Smooth muscle cell (in vitro differentiated cells): Measurements from ENCODE around the gene GRP. TPM values are rescaled to one million over a fixed set of nuclear protein-coding genes. Genes with fewer than 3 reads are reported as not detected.

ENCODE experiments used
- DNase-seq: peaks from one replicate; lab custom pipeline; 2025; ENCODE audit not compliant: unreplicated experiment; lab: John Stamatoyannopoulos, UW
- H2AFZ ChIP-seq: fragments of 200-600 bp; sonication (generic); 2 replicates; pipeline ENCODE4 v1.6.0; 2016; ENCODE audit warnings: antibody characterized with exemption, low read depth, mild to moderate bottlenecking
- H3F3A ChIP-seq: fragments of 200-600 bp; sonication (generic); 2 replicates; pipeline ENCODE4 v1.6.0; 2017; ENCODE audit warnings: antibody characterized with exemption, low read depth
- H3K27ac ChIP-seq: fragments of 200-600 bp; sonication (generic); 2 replicates; pipeline ENCODE4 v1.5.1; 2016; ENCODE audit warnings: low read depth, mild to moderate bottlenecking
- H3K27me3 ChIP-seq: fragments of 200-600 bp; sonication (generic); 2 replicates; pipeline ENCODE4 v1.6.1; 2016; ENCODE audit warnings: low read depth, mild to moderate bottlenecking
- H3K36me3 ChIP-seq: fragments of 200-600 bp; sonication (generic); 2 replicates; pipeline ENCODE4 v1.5.1; 2016; ENCODE audit warnings: low read depth
- H3K4me1 ChIP-seq: fragments of 200-600 bp; sonication (generic); 2 replicates; pipeline ENCODE4 v1.5.1; 2016; ENCODE audit warnings: low read depth
- H3K4me2 ChIP-seq: fragments of 200-600 bp; sonication (generic); 2 replicates; pipeline ENCODE4 v1.6.0; 2016; ENCODE audit warnings: mild to moderate bottlenecking
- H3K4me3 ChIP-seq: fragments of 200-600 bp; sonication (generic); 2 replicates; pipeline ENCODE4 v1.5.1; 2016; ENCODE audit warnings: mild to moderate bottlenecking
- H3K79me2 ChIP-seq: fragments of 200-600 bp; sonication (generic); 2 replicates; pipeline ENCODE4 v1.6.0; 2016; ENCODE audit warnings: low read depth, mild to moderate bottlenecking
- H3K9ac ChIP-seq: fragments of 200-600 bp; sonication (generic); 2 replicates; pipeline ENCODE4 v1.6.0; 2016; ENCODE audit warnings: low read depth
- H3K9me3 ChIP-seq: fragments of 200-600 bp; sonication (generic); replicated peaks from 2 replicates; pipeline ENCODE4 v1.5.1; 2016; ENCODE audit warnings: low read depth
- H4K20me1 ChIP-seq: fragments of 200-600 bp; sonication (generic); 2 replicates; pipeline ENCODE4 v1.6.0; 2016; ENCODE audit warnings: low read depth
- CTCF ChIP-seq: fragments of 200-600 bp; sonication (generic); IDR thresholded peaks from 2 replicates; pipeline ENCODE4 v1.5.1; 2017; ENCODE audit warnings: borderline replicate concordance, mild to moderate bottlenecking, antibody characterized with exemption; ENCODE audit not compliant: insufficient read depth, poor library complexity, severe bottlenecking
- WGBS: methylation state at CpG from one replicate; pipeline ENCODE4 v1.1.7; 2016; ENCODE audit warnings: low lambda C conversion rate; 5-methylcytosine and 5-hydroxymethylcytosine counted together
- polyA plus RNA-seq: library from polyadenylated mRNA; unstranded; fragments of >200 nt; fragmentation: Nextera tagmentation; extraction: Ambion mirVana; gene quantifications from 2 replicates; pipeline ENCODE4 v1.2.1, GENCODE V29; 2016
- total RNA-seq: library from RNA; depleted of rRNA; stranded (reverse); fragments of >200 nt; gene quantifications from 2 replicates; pipeline ENCODE4 v1.2.3, GENCODE V29; 2014

The GRP gene
- total and polyA plus RNA-seq, 2 experiments from 2014 or later: 1.0 TPM; not detected in 1

- Histone ChIP-seq H3K4me3 (peak overlapping the region; percentile 16), H4K20me1 (no peaks in the 10 kb centered on the region), H3K9me3 (no peaks in the 10 kb centered on the region), H3K27ac (no peak overlapping the region), H3K79me2 (no peaks in the 10 kb centered on the region), H2AFZ (no peak overlapping the region), H3K27me3 (peaks cover 72% of the 10 kb centered on the region), H3K36me3 (no peaks in the 10 kb centered on the region), H3K4me2 (peak overlapping the region; percentile 48), H3K4me1 (peaks cover 36% of the 10 kb centered on the region), H3K9ac (no peak overlapping the region), H3F3A (no peaks in the 10 kb centered on the region)
- TF ChIP-seq CTCF: no peak
- DNase-seq: no peak
- WGBS: 6% methylated on average over 24 of the region's 38 CpGs
These were observed 45.5 kb downstream of the GRP start for GRCh38 chr18:59265246-59265973.

GRCh38 chr18:59265974-59266369 lies 46.0 kb downstream of the GRP start:
- Histone ChIP-seq H3K4me2 (no peak overlapping the region), H3K27ac (no peak overlapping the region), H3K4me3 (no peak overlapping the region), H3K9ac (no peak overlapping the region), H3F3A (no peaks in the 10 kb centered on the region), H2AFZ (no peak overlapping the region), H3K36me3 (no peaks in the 10 kb centered on the region), H3K27me3 (peaks cover 69% of the 10 kb centered on the region), H3K4me1 (peaks cover 36% of the 10 kb centered on the region), H4K20me1 (no peaks in the 10 kb centered on the region), H3K9me3 (no peaks in the 10 kb centered on the region), H3K79me2 (no peaks in the 10 kb centered on the region)
- 34% methylated on average over 12 of the region's 12 CpGs for WGBS
- no peak for TF ChIP-seq CTCF
- no peak for DNase-seq

GRCh38 chr18:59266459-59266858 lies 46.5 kb downstream of the GRP start:
- H3K27me3 ChIP-seq: peaks cover 68% of the 10 kb centered on the region
- H2AFZ ChIP-seq: no peak overlapping the region
- WGBS: 63% methylated on average over 1 of the region's 1 CpG

More at GRCh38 chr18:59266459-59266858, 46.5 kb downstream of the GRP start:
- Histone ChIP-seq H3K27ac (no peak overlapping the region), H3K9me3 (no peaks in the 10 kb centered on the region), H3K79me2 (no peaks in the 10 kb centered on the region), H3K4me3 (no peak overlapping the region), H4K20me1 (no peaks in the 10 kb centered on the region), H3F3A (no peaks in the 10 kb centered on the region), H3K4me1 (peaks cover 36% of the 10 kb centered on the region), H3K36me3 (no peaks in the 10 kb centered on the region), H3K4me2 (no peak overlapping the region), H3K9ac (no peak overlapping the region)
- TF ChIP-seq CTCF: no peak
- no peak for DNase-seq
